Stimulated activated CD4-positive, alpha-beta T cell treated with anti-CD3 and anti-CD28 coated beads, Interleukin-2, amount 100 ng/mL, for 24 hours (primary cell): Measurements from ENCODE around the gene NR4A1.

Experiments used
- DNase-seq, 2 donors: peaks; one replicate each; pipeline ENCODE4 v3.0.0-alpha.2; 2020

NR4A1 gene

GRCh38 chr12:52059582-52060497 is 8.6 kb downstream of the NR4A1 start:
- no peak for DNase-seq

GRCh38 chr12:52060498-52061177 is 9.4 kb downstream of the NR4A1 start:
- no peak for DNase-seq

DNA sequence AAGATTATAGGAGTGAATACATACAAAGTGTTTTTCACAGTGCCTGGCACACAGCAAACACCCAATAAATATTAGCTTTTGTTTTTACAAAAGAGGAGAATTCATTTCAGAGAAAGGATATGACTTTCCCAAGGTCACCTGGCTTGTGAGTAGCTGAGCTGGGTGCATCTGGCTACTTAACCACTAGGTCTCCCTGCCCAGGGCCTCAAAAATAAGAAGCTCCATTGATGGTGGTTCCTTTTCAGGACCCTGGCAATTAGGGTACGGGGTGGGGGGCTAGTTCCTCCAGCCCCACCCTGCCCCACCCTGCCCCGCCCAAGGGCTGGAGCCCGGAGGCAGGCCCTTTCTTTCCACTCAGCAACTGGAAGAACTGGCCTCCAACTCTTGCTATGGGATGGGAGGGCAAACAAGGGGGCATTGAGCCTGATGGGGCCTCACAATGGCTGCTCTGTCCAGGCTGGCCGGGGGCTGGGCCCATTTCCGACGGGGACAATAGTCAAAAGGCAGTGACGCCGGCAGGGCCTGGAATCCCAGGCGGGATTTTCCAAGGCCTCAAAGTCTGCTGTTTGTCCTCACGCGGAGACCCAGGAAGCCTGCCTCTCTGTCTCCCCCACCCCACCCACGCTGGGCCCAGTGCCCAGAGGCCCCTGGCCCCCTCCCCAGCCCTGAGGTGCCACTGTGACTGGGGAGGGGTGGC is 10.4 kb downstream of the NR4A1 start:
- no peak for DNase-seq

DNA sequence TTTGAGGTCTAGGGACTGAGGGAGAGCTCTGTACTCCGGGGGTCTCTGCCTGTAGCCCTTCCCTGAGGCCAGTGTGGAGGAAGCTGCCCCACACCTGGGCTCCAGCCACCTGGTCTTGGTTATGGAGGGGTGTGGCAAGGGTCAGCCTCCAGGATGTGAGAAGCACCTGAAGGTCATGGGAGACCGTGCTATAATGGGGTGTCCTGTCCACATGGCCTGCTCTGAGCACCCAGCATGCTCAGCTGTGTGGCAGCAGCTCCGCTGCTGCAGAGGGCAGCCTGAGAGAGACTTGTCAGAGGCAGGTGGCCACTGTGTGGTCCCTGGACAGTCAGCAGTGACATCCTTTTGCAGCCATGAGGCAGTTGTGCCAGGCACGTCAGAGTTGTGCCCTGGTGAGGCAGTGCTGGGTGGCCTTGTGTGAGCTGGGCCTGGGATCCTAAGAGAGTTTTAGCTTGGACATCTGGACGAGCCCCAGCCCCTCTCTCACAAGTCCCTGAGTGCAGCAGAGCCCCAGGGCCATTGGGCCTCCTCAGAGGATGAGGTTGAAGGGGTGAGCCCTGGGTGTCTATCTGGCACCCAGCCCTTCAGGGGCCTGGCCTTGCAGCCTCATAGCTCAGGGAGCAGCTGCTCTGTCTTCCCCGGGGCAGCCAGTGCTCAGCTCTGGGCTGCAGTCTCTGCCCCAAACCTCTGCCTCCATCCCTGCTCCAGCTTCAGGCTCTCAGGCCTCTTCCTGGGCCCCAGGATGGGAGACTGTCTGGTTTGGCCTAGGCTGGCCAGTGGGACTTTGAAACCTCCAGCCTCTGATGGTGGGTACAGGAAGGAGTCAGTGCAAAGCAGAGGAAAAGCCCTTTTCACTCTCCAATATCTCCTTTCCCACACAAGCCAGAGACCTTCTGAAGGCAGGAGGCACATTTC is 11.2 kb downstream of the NR4A1 start:
- DNase-seq: no peak

- no peak for DNase-seq
Measured at GRCh38 chr12:52063082-52063924, 12.1 kb downstream of the NR4A1 start.

- no peak for DNase-seq
Measured at GRCh38 chr12:52063981-52064649, 12.9 kb downstream of the NR4A1 start.

DNA sequence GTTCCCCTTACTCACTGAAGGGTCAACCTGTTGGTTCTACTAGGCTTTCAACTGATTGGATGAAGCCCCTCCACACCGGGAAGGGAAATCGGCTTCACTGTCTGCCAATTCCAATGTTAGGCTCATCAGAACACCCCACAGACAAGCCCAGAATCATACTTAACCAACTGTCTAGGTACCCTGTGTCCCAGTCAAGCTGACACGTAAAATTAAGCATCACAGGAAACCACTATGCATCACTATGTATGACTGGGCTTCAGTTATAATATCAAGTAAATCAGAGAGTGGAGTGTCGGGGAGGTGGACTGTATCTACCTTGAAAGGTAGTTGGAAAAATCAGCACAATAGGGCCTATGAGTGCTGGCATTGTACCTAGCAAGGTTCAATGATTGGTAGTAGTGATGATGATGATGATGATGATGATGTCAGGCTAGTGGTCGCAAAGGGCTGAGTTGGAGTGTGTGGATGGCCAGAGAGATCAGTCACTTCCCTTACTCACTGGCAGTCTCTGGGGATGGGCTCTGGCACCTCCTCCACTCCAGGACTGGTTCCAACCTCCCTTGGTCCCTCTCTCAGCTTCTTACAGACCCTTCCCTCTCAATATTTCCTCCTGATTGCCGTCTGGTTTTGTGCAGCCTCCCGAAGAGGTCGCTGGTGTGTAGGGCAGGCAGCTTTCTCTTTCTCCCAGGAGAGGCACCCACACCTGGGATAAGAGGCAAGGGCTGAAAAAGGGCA is 15.3 kb downstream of the NR4A1 start:
- no peak for DNase-seq

DNA sequence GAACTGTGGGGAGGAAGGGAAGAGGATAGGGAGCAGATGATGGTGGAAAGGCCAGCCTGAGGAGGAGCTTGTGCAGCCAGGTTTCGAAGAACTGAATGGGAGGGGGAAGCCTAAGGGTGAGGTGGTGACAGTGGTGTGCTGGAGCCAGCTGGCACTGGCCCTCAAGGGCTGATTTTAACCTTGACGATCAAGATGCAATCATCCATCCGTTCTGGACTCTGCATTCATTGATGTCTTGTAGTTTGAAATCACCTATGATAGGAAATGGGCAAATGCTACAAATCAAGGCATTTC is 15.8 kb downstream of the NR4A1 start:
- no peak for DNase-seq

DNA sequence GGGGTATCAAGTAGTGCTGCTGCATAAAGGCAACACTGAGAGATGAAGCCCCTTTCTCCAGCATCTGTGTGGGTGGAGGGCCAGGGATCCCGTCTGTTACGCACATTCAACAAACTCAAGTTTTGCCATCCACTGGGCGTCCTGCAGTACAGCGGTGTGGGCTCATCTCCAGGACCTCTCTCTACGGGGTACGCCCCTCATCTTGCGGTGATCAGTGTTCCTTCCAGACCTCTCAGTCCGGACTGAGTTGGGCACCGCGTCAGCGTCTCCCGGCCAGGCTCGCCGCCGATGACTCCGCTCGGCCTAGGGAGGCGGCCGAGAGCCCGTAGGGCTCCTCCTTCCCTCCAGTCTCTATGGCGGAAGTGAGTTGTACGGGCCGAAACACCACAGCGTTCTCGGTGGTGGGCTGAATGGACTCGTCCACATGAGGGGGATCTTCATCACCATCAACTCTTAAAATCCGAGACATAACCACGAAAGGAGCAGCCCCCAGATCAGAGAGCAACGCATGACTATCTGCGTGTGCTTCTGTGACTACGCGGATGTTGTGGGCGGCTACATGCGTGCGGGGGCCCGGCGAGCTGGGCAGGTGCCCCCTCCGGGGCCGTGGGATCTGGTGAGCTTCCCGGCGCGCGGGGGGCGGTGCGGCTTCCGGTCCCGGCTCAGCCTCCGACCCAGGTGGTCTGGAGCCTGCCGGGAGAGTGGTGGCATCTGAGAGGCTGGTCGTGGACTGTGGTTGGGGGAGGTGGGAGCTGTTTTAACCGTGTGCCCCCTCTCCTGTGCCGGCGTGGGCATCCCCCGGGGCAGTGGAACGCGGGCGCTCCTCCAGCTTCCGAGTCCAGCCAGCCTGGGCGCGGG is 18.3 kb downstream of the NR4A1 start, which contains the start of gene ATG101:
Gene ATG101, plus strand, starts transcription at position 652 of the 858 bp plus-strand sequence. CDS start 3,673 bp downstream, outside the sequence.
- peak; percentile 84 for DNase-seq

GRCh38 chr12:52070185-52070925 is 19.1 kb downstream of the NR4A1 start:
- no peak for DNase-seq

DNA sequence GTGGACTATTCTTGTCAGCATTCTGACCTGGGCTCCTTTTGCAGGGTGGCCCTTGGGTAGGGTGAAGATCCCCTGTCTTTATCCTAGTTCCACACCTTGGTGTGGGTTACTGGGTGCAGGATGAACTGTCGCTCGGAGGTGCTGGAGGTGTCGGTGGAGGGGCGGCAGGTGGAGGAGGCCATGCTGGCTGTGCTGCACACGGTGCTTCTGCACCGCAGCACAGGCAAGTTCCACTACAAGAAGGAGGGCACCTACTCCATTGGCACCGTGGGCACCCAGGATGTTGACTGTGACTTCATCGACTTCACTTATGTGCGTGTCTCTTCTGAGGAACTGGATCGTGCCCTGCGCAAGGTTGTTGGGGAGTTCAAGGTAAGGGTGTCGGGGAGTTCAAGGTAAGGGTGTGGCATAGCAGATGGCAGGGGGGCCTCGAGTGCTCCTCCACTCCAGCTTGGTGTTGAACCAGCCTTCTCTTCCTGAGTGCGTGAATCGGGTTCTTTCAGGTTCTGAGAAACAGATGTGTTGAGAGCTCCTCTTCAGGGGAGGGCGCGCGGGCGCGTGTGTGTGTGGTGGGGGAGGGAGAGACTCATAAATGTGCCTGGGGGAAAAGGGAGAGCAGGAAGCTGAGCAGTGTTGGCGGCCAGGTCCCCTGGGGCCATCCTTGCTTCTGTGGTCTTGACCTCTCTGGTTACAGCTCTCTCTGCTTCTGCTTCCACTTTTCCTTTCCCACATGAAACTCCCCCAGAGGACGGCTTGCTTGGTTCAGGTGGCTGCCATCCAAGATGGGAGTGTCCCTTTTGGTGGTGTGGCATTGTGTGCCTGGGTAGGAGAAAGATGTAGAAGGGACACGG is 22.5 kb downstream of the NR4A1 start:
- DNase-seq: no peak

DNA sequence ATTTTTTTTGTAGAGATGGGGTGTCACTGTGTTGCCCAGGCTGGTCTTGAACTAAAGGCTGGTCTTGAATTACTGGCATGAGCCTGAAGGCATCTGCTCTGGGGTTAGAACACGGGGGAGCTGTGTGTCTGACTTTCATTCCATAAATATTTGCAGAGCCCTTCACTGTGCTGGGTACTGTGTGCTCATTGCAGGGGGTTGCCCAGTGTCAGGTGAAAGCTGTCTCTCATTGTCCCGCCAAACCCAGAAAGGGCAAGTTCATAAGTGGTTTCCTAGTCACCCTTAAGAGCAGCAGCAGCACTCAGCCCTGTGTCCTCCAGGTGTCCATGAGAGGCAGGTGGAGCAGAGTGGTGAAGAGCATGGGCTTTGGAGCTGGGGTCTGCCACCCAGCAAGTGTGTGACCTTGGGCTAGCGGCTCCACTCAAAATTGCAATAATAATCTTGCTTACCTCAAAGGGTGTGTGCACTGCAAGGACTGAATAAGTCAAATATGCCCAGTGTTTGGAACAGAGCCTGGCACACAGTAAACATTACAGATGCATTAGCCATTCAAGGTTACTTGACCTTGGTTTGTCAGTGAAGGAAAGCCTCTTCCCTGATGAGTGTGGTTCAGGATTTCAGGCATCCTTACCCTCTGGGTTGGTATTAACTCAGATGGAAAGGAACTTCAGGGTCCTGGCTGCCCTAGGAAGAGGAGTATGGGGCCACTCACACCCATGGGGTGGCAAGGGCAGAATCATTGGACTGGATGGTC is 23.9 kb downstream of the NR4A1 start:
- DNase-seq: no peak

- no peak for DNase-seq
Measured at GRCh38 chr12:52076811-52077210, 25.6 kb downstream of the NR4A1 start.

DNA sequence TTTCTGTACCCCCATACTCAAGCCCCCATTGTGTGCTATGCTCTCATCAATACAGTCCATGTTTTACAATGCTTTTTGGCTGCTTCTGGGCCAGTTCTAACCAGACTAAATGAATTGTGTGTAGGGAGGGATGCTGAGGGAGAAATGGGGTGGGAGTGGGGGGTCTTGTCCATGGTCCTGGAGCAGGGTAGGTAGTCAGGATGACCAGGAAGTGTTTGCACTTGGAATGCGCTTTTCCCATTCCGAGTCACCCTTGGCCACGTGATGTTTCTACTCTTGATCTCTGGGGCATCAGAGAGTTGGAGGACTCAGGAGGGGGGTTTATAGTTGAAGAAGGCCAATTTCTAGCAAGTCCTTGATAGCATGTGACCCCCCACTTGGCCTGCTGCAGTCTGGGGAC is 27.0 kb downstream of the NR4A1 start:
- DNase-seq: no peak

DNA sequence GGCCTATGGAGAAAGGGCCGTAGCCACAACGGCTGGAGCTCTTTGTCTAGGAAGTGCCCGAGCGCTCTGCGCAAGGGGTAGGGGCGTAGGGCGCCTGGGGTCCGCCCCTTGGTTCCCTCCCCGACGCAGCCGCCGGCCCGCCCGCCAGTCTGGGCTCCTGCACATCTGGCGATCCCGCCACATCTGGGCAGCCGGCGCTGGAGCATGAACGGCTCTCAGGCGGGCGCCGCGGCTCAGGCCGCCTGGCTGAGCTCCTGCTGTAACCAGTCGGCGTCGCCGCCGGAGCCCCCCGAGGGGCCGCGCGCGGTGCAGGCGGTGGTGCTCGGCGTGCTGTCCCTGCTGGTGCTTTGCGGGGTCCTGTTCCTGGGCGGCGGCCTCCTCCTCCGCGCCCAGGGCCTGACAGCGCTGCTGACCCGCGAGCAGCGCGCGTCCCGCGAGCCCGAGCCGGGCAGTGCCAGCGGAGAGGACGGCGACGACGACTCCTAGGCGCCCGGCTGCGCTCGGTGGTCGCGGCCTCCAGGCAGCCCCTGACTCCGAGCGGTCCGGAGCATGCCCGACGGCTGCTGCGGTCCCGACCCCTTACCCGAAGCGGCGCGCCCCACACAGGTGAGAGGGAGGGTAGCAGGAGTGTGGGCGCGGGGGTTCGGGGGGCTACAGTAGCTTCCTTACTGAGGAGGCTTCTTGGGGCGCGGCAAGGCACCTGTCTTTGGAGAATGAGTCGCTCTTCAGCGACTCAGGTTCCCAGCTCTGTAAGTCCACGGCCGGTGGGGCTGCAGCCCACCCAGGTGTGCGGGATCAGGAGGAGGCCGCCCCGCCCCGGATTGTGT is 28.5 kb downstream of the NR4A1 start, which contains the start of gene SMIM41:
Gene SMIM41, plus strand, starts transcription at position 129 of the 827 bp plus-strand sequence. Its CDS starts 76 bp downstream, at position 205.
- DNase-seq: no peak
